Measurements from ENCODE around the gene IFT25. TPM values are rescaled to one million over a fixed set of nuclear protein-coding genes. Genes with fewer than 3 reads are reported as not detected.

Gene IFT25
- total RNA-seq, 1 donor from 2014 or later = 29.4 TPM

DNA sequence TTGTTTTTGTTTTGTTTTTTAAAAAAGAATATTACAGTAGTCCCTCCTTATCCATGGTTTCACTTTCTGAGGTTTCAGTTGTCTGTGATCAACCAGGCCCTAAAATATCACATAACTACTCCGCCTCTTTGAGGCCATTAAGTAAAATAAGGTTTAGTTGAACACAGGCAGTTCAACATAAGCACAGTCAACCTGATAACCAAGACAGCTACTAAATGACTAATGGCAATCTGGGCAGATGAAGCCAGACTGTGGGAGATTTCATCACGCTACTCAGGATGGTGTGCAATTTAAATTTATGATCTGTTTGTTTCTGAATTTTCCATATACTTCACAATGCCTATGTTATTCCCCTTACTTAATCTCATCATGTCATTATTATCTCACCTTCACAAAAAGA is 42.4 kb upstream of the IFT25 start:
- Mint-ChIP-seq H3K4me3 (ENCODE audit: unreplicated experiment) (no peak overlapping the region), H3K9me3 (ENCODE audit: unreplicated experiment) (no peaks in the 10 kb centered on the region), H3K27me3 (ENCODE audit: low read depth, unreplicated experiment) (peaks cover 2% of the 10 kb centered on the region), H3K27ac (ENCODE audit: unreplicated experiment) (no peak overlapping the region), H3K4me1 (ENCODE audit: low read depth, unreplicated experiment) (peaks cover 8% of the 10 kb centered on the region), H3K36me3 (ENCODE audit: low read depth, unreplicated experiment) (no peaks in the 10 kb centered on the region)
- TF ChIP-seq EZH2 (IDR thresholded peaks at IDR 0.05; ENCODE audit: insufficient read depth, low read length) = no peak
- TF ChIP-seq, protein P1, sequence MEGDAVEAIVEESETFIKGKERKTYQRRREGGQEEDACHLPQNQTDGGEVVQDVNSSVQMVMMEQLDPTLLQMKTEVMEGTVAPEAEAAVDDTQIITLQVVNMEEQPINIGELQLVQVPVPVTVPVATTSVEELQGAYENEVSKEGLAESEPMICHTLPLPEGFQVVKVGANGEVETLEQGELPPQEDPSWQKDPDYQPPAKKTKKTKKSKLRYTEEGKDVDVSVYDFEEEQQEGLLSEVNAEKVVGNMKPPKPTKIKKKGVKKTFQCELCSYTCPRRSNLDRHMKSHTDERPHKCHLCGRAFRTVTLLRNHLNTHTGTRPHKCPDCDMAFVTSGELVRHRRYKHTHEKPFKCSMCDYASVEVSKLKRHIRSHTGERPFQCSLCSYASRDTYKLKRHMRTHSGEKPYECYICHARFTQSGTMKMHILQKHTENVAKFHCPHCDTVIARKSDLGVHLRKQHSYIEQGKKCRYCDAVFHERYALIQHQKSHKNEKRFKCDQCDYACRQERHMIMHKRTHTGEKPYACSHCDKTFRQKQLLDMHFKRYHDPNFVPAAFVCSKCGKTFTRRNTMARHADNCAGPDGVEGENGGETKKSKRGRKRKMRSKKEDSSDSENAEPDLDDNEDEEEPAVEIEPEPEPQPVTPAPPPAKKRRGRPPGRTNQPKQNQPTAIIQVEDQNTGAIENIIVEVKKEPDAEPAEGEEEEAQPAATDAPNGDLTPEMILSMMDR (IDR thresholded peaks at IDR 0.05; ENCODE audit: insufficient read depth, low read depth, low read length) = no peak
- FAIRE-seq (peak; percentile 9), DNase-seq (ENCODE audit: low read depth) (no peak)
- Histone ChIP-seq H3K27ac (ENCODE audit: low read depth, low read length) (no peak overlapping the region), H3K9me3 (ENCODE audit: insufficient read depth, low read depth, low read length) (peaks cover 2% of the 10 kb centered on the region), H4K20me1 (ENCODE audit: insufficient read depth, low read length) (no peaks in the 10 kb centered on the region), H3K27me3 (ENCODE audit: insufficient read depth, low read length) (peaks cover 3% of the 10 kb centered on the region), H3K4me2 (ENCODE audit: low read length) (no peak overlapping the region), H3K36me3 (ENCODE audit: insufficient read depth, low read length) (no peaks in the 10 kb centered on the region), H2AFZ (ENCODE audit: low read depth, low read length) (no peak overlapping the region), H3K4me1 (ENCODE audit: insufficient read depth, low read length) (peaks cover under 1% of the 10 kb centered on the region), H3K4me3 (ENCODE audit: insufficient read depth, low read depth, low read length) (no peak overlapping the region), H3K79me2 (ENCODE audit: insufficient read depth, low read length) (no peaks in the 10 kb centered on the region), H3K9ac (ENCODE audit: low read length) (no peak overlapping the region)

DNA sequence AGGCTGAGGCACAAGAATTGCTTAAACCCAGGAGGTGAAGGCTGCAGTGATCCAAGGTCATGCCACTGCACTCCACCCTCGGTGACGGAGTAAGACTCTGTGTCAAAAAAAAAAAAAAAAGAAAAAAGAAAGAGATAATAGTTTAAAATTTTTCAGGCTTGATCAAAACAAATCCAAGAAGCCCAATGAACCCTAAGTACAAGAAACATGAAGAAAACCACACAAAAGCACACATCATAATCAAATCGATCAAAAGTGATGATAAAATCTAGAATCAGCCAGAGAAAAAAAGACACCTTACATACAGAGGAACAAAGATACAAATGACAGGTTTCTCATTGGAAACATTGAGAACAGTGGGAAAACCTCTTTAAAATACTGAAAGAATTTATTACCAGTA is 41.0 kb upstream of the IFT25 start:
- Mint-ChIP-seq H3K36me3 (ENCODE audit: low read depth, unreplicated experiment) (no peaks in the 10 kb centered on the region), H3K27ac (ENCODE audit: unreplicated experiment) (no peak overlapping the region), H3K9me3 (ENCODE audit: unreplicated experiment) (no peaks in the 10 kb centered on the region), H3K4me3 (ENCODE audit: unreplicated experiment) (no peak overlapping the region), H3K27me3 (ENCODE audit: low read depth, unreplicated experiment) (peaks cover 2% of the 10 kb centered on the region), H3K4me1 (ENCODE audit: low read depth, unreplicated experiment) (peaks cover 14% of the 10 kb centered on the region)
- no peak overlapping the region for H3K9ac ChIP-seq (ENCODE audit: low read length)
- H3K27ac ChIP-seq (ENCODE audit: low read depth, low read length) = no peak overlapping the region
- H3K79me2 ChIP-seq (ENCODE audit: insufficient read depth, low read length) = no peaks in the 10 kb centered on the region
- no peak overlapping the region for H3K4me3 ChIP-seq (ENCODE audit: insufficient read depth, low read depth, low read length)
- peaks cover 3% of the 10 kb centered on the region for H3K27me3 ChIP-seq (ENCODE audit: insufficient read depth, low read length)
- DNase-seq (ENCODE audit: low read depth) (no peak), FAIRE-seq (no peak)
- H3K9me3 ChIP-seq (ENCODE audit: insufficient read depth, low read depth, low read length) = no peaks in the 10 kb centered on the region
- no peak overlapping the region for H2AFZ ChIP-seq (ENCODE audit: low read depth, low read length)
- TF ChIP-seq, protein P1 (IDR thresholded peaks at IDR 0.05; ENCODE audit: insufficient read depth, low read depth, low read length) = no peak
- no peak for TF ChIP-seq EZH2 (IDR thresholded peaks at IDR 0.05; ENCODE audit: insufficient read depth, low read length)
- H3K36me3 ChIP-seq (ENCODE audit: insufficient read depth, low read length) = no peaks in the 10 kb centered on the region
- H3K4me1 ChIP-seq (ENCODE audit: insufficient read depth, low read length) = peaks cover 5% of the 10 kb centered on the region
- H3K4me2 ChIP-seq (ENCODE audit: low read length) = no peak overlapping the region
- no peaks in the 10 kb centered on the region for H4K20me1 ChIP-seq (ENCODE audit: insufficient read depth, low read length)

DNA sequence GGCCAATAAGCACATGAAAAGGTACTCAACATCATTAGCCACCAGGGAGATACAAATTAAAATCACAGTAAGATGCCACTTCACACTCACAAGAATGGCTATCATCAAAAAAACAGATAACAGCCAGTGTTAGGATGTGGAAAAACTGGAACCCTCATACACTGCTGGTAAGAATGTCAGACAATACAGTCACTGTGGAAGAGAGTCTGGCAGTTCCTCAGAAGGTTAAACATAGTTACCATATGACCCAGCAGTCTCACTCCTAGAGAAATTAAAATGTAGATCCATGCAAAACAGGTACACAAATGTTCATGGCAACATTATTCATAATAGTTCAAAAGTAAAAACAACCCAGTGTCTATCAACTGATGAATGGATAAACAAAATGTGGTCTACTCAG is 39.2 kb upstream of the IFT25 start:
- DNase-seq (ENCODE audit: low read depth) (no peak), FAIRE-seq (peak; percentile 34)
- no peaks in the 10 kb centered on the region for H3K9me3 Mint-ChIP-seq (ENCODE audit: unreplicated experiment)
- no peak overlapping the region for H3K4me3 Mint-ChIP-seq (ENCODE audit: unreplicated experiment)
- Histone ChIP-seq H3K4me3 (ENCODE audit: insufficient read depth, low read depth, low read length) (no peak overlapping the region), H3K79me2 (ENCODE audit: insufficient read depth, low read length) (no peaks in the 10 kb centered on the region), H3K9ac (ENCODE audit: low read length) (no peak overlapping the region), H4K20me1 (ENCODE audit: insufficient read depth, low read length) (no peaks in the 10 kb centered on the region), H3K9me3 (ENCODE audit: insufficient read depth, low read depth, low read length) (no peaks in the 10 kb centered on the region), H3K27me3 (ENCODE audit: insufficient read depth, low read length) (peaks cover 3% of the 10 kb centered on the region), H3K4me2 (ENCODE audit: low read length) (no peak overlapping the region), H2AFZ (ENCODE audit: low read depth, low read length) (no peak overlapping the region), H3K27ac (ENCODE audit: low read depth, low read length) (no peak overlapping the region), H3K36me3 (ENCODE audit: insufficient read depth, low read length) (no peaks in the 10 kb centered on the region), H3K4me1 (ENCODE audit: insufficient read depth, low read length) (peaks cover 5% of the 10 kb centered on the region)
- no peaks in the 10 kb centered on the region for H3K36me3 Mint-ChIP-seq (ENCODE audit: low read depth, unreplicated experiment)
- H3K4me1 Mint-ChIP-seq (ENCODE audit: low read depth, unreplicated experiment) = peaks cover 17% of the 10 kb centered on the region
- peaks cover 2% of the 10 kb centered on the region for H3K27me3 Mint-ChIP-seq (ENCODE audit: low read depth, unreplicated experiment)
- H3K27ac Mint-ChIP-seq (ENCODE audit: unreplicated experiment) = no peak overlapping the region
- TF ChIP-seq EZH2 (IDR thresholded peaks at IDR 0.05; ENCODE audit: insufficient read depth, low read length) = no peak
- TF ChIP-seq, protein P1 (IDR thresholded peaks at IDR 0.05; ENCODE audit: insufficient read depth, low read depth, low read length) = no peak

Measured in astrocyte (in vitro differentiated cells and primary cell).